Hepatocyte (in vitro differentiated cells): ENCODE measurements around the gene MEP1A. TPM values are rescaled to one million over a fixed set of nuclear protein-coding genes. Genes with fewer than 3 reads are reported as not detected.

ENCODE experiments used
- DNase-seq: peaks from one replicate; pipeline ENCODE4 v3.0.0-alpha.2; 2016; ENCODE audit warnings: low spot score
- H2AFZ ChIP-seq: fragments of 200-600 bp; sonication (generic); 2 replicates; pipeline ENCODE4 v1.6.0; 2016; ENCODE audit warnings: antibody characterized with exemption, mild to moderate bottlenecking
- H3K27ac ChIP-seq: fragments of 200-600 bp; sonication (generic); 2 replicates; pipeline ENCODE4 v1.5.1; 2016; ENCODE audit warnings: mild to moderate bottlenecking
- H3K27me3 ChIP-seq: fragments of 200-600 bp; sonication (generic); 2 replicates; pipeline ENCODE4 v1.6.1; 2016
- H3K36me3 ChIP-seq: fragments of 200-600 bp; sonication (generic); replicated peaks from 2 replicates; pipeline ENCODE4 v1.5.1; 2016; ENCODE audit warnings: low read depth; ENCODE audit not compliant: insufficient read depth
- H3K4me1 ChIP-seq: fragments of 200-600 bp; sonication (generic); 2 replicates; pipeline ENCODE4 v1.5.1; 2016; ENCODE audit warnings: mild to moderate bottlenecking, moderate library complexity; ENCODE audit not compliant: insufficient read depth
- H3K4me2 ChIP-seq: fragments of 200-600 bp; sonication (generic); 2 replicates; pipeline ENCODE4 v1.6.0; 2016
- H3K4me3 ChIP-seq: fragments of 200-600 bp; sonication (generic); 2 replicates; pipeline ENCODE4 v1.5.1; 2016; ENCODE audit warnings: mild to moderate bottlenecking
- H3K79me2 ChIP-seq: fragments of 200-600 bp; sonication (generic); 2 replicates; pipeline ENCODE4 v1.6.0; 2017; ENCODE audit warnings: mild to moderate bottlenecking
- H3K9me2 ChIP-seq: fragments of 200-600 bp; sonication (generic); replicated peaks from 2 replicates; pipeline ENCODE4 v1.6.0; 2017; ENCODE audit warnings: mild to moderate bottlenecking; ENCODE audit not compliant: insufficient read depth
- H3K9me3 ChIP-seq: fragments of 200-600 bp; sonication (generic); 2 replicates; pipeline ENCODE4 v1.5.1; 2016; ENCODE audit warnings: low read depth, mild to moderate bottlenecking
- H4K20me1 ChIP-seq: fragments of 200-600 bp; sonication (generic); 2 replicates; pipeline ENCODE4 v1.6.0; 2016; ENCODE audit warnings: mild to moderate bottlenecking; ENCODE audit not compliant: insufficient read depth, poor library complexity, severe bottlenecking
- CTCF ChIP-seq: fragments of 200-600 bp; sonication (generic); IDR thresholded peaks from 2 replicates; pipeline ENCODE4 v1.5.1; 2016; ENCODE audit warnings: antibody characterized with exemption, mild to moderate bottlenecking; ENCODE audit not compliant: poor library complexity
- EZH2 ChIP-seq: fragments of 200-600 bp; sonication (generic); IDR thresholded peaks from 2 replicates; pipeline ENCODE4 v1.6.1; 2016; ENCODE audit warnings: antibody characterized with exemption, mild to moderate bottlenecking, borderline replicate concordance
- EZH2phosphoT487 ChIP-seq: fragments of 200-600 bp; sonication (generic); IDR thresholded peaks from one replicate; pipeline ENCODE4 v1.6.1; 2018; ENCODE audit warnings: antibody characterized with exemption, mild to moderate bottlenecking, low read depth, moderate library complexity; ENCODE audit not compliant: unreplicated experiment, severe bottlenecking
- WGBS: methylation state at CpG from one replicate; pipeline ENCODE4 v1.1.6; 2016; ENCODE audit warnings: low lambda C conversion rate; ENCODE audit errors: missing lambda C conversion rate; 5-methylcytosine and 5-hydroxymethylcytosine counted together
- polyA plus RNA-seq: library from polyadenylated mRNA; unstranded; fragments of >200 nt; fragmentation: Nextera tagmentation; extraction: Ambion mirVana; gene quantifications from 2 replicates; pipeline ENCODE4 v1.2.1, GENCODE V29; 2016
- total RNA-seq: library from RNA; depleted of rRNA; stranded (reverse); fragments of >200 nt; gene quantifications from 2 replicates; pipeline ENCODE4 v1.2.3, GENCODE V29; 2014

Gene MEP1A
- total and polyA plus RNA-seq, 2 experiments from 2014 or later: 62.8 to 94.2 TPM

- no peak for DNase-seq
- no peaks in the 10 kb centered on the region for H3K9me2 ChIP-seq
- no peaks in the 10 kb centered on the region for H4K20me1 ChIP-seq
- no peaks in the 10 kb centered on the region for H3K9me3 ChIP-seq
- no peak overlapping the region for H3K4me3 ChIP-seq
- TF ChIP-seq EZH2phosphoT487: no peak
- no peak for TF ChIP-seq EZH2
- TF ChIP-seq CTCF: no peak
- H2AFZ ChIP-seq: no peak overlapping the region
- no peaks in the 10 kb centered on the region for H3K79me2 ChIP-seq
- no peak overlapping the region for H3K4me2 ChIP-seq
- H3K4me1 ChIP-seq: peaks cover 4% of the 10 kb centered on the region
- WGBS: 84% methylated on average over 5 of the region's 5 CpGs
- H3K36me3 ChIP-seq: no peaks in the 10 kb centered on the region
- no peaks in the 10 kb centered on the region for H3K27me3 ChIP-seq
- no peak overlapping the region for H3K27ac ChIP-seq
Observed at GRCh38 chr6:46787871-46788540, 5.2 kb upstream of the MEP1A start.

- WGBS: 98% methylated on average over 3 of the region's 3 CpGs
- H3K4me2 ChIP-seq: no peak overlapping the region
Observed at GRCh38 chr6:46788791-46789190, 4.4 kb upstream of the MEP1A start.

GRCh38 chr6:46789434-46790354 is 3.5 kb upstream of the MEP1A start:
- no peak overlapping the region for H3K4me2 ChIP-seq
- TF ChIP-seq CTCF (no peak), EZH2 (no peak), EZH2phosphoT487 (no peak)
- no peaks in the 10 kb centered on the region for H4K20me1 ChIP-seq
- H3K27me3 ChIP-seq: no peaks in the 10 kb centered on the region
- peak; percentile 59 for DNase-seq
- no peaks in the 10 kb centered on the region for H3K9me2 ChIP-seq
- H3K9me3 ChIP-seq: no peaks in the 10 kb centered on the region
- H3K36me3 ChIP-seq: no peaks in the 10 kb centered on the region
- H2AFZ ChIP-seq: no peak overlapping the region
- H3K79me2 ChIP-seq: peaks cover under 1% of the 10 kb centered on the region
- peaks cover 4% of the 10 kb centered on the region for H3K4me1 ChIP-seq
- 43% methylated on average over 4 of the region's 4 CpGs for WGBS
- no peak overlapping the region for H3K4me3 ChIP-seq
- H3K27ac ChIP-seq: peak overlapping the region; percentile 45

More at GRCh38 chr6:46788791-46789190, 4.4 kb upstream of the MEP1A start:
- DNase-seq: no peak
- Histone ChIP-seq H3K9me3 (no peaks in the 10 kb centered on the region), H3K9me2 (no peaks in the 10 kb centered on the region), H3K27me3 (no peaks in the 10 kb centered on the region), H3K4me3 (no peak overlapping the region), H2AFZ (no peak overlapping the region), H3K36me3 (no peaks in the 10 kb centered on the region), H3K4me1 (peaks cover 4% of the 10 kb centered on the region), H4K20me1 (no peaks in the 10 kb centered on the region), H3K27ac (peak overlapping the region; percentile 45), H3K79me2 (no peaks in the 10 kb centered on the region)
- TF ChIP-seq CTCF: no peak
- TF ChIP-seq EZH2: no peak
- no peak for TF ChIP-seq EZH2phosphoT487
